Epithelial cell of prostate (primary cell): ENCODE data around the gene THAP3.

Experiments
- DNase-seq: peaks from one replicate; pipeline ENCODE4 v3.0.0-alpha.2; 2011; ENCODE audit warnings: low read depth, low spot score
- H3K27ac ChIP-seq: fragments of 450-650 bp; 2 replicates; pipeline ENCODE4 v1.5.1; 2017; ENCODE audit warnings: mild to moderate bottlenecking

The THAP3 gene

DNA sequence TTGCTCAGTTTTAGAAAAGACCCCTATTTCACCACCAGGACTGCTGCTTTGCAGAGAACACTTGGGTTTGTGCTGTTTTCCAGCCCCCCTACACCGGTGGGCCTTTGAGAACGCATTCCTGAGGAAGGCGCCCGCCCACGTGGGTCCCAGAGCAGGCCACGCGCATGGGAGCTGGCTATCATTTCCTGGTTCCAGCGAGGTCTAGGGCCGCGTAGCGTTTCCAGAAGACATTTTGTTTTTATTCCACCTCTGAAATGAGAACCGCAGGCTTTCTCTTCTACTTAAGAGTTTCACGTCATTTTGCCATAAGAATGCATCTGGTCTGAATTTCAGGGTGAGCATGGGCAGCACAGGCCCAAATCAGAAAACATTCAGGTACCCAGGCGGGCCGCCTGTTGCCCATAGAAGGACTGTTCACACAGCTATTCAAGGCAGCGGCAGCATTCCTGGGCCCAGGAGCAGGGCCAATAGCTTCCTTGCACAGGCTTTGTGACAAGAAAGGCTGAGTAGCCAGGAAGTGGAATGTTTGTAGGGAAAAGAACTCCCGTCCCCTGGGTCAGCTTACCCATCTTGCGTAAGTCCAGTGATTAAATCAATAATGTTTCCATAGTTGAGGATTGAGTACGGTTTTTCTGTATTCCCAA, 20.6 kb upstream of the THAP3 start:
- H3K27ac ChIP-seq, result peak overlapping the region; percentile 98
- no peak for DNase-seq

DNA sequence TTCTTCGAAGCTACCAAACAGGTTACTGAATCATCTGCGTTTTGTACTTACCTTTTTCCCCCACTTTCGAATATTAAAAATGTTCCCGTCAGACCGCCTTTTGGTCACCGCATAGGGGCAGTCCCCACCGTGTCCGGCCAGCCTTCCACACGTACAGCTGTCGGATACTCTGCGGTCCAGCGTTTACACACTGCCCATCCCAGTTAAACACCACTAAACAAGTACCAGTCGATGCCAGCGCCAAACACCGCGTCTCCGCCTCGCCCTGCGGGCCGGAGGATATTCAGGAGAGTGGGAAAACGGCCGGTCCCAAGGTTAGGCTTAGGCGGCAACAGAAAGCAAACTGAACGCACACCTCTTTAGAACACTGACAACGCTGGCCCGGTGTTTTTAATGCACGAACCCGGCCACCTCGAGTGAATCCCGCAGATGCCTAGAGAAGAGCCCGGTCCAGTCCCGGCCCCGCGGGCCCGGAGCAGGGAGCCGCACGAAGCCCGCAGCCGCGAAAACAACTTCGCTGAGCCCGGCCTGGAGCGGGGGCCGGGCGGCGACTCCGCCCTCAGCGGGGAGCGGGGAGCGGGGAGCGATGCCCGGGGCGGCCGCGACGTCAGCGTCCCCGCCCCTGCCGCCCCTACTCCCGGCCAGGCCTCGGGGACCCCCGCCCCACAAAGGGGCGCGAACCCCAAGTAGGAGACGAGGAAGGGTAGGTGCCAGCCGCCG, 11.9 kb upstream of the THAP3 start:
- no peak for DNase-seq

DNA sequence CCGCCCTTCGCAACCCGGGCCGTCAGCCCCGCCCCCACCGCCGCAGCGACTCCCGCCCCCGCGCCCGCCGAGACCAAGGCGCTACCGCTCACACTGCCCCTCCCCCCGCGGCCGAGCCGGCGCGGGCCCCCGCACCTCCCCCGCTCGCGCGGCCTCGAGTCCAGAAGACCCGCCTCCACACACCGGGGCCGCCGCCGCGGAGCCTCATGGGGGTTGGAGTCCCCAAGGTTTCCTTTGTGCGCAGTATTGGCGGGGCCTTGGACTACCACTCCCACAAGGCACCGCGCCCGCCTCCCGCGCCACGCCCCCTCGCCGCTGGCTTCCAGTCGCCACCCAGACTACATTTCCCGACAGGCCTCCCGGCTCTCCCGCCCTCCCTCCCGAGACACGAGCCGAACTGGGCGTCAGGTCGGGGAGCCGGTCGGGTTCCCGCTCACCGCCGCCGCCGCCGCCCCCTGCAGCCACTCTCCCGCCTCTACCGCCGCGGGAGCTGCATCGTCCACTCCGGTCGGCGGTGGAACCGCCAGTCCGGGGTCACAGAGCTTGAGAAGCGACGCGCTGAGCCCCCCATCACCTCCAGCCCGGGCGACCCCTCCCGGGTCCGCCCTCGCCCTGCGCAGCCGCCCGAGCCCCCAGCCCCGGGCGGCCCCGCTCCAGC, 11.2 kb upstream of the THAP3 start, which contains the start of gene PHF13:
Gene PHF13 (plus strand): TSS at position 371 of the 658 bp plus-strand sequence. CDS start 336 bp downstream, outside the sequence.
- peak within 1 kb of the TSS; percentile 87 for H3K27ac ChIP-seq
- peak; percentile 95 for DNase-seq

More for the DNA sequence above, 11.9 kb upstream of the THAP3 start:
- H3K27ac ChIP-seq, result peak overlapping the region; percentile 87

DNA sequence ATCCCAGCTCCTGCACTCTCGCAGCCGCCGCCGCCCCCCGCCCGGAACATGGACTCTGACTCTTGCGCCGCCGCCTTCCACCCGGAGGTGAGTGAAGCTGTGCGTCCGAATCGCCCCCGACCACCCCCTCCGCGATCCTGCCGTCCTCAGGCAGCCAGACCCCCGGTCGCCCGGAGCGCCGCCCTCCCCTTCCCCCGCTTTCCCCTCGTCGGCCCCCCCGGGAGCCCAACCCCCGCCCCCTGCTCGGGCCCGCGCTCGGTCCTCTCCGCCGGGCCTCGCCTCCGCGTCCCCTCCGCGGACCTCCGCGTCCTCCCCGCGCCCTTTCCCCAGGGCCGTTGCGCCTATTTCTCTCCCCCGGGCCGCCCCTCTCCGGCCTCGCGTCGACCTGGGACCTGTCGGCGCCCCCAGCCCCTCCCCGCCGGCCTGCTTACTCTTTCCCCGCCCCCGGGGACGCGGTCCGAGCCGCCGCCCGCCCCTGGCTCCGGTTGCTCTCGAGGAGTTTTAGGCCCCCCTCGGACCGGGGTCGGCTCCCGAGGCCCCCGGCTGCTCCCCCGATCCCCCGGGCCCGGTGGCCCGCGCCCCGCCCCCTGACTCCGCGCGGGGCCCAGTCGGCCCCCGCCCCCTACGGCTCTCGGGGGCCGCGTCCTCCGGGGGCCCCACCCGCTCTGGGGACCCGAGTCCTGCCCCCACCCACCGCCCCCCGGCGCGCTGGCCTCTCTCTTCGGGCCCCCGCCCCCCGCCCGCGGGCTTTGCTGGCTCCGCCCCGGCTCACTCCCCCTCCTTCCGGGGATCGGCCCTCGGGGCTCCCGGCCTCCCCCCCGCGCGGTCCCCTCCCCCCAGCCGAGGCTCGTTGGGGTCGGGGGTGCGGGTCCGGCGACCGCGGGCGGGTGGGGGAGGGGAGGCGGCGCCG, 10.4 kb upstream of the THAP3 start:
- peak overlapping the region; percentile 87 for H3K27ac ChIP-seq
- no peak for DNase-seq

DNA sequence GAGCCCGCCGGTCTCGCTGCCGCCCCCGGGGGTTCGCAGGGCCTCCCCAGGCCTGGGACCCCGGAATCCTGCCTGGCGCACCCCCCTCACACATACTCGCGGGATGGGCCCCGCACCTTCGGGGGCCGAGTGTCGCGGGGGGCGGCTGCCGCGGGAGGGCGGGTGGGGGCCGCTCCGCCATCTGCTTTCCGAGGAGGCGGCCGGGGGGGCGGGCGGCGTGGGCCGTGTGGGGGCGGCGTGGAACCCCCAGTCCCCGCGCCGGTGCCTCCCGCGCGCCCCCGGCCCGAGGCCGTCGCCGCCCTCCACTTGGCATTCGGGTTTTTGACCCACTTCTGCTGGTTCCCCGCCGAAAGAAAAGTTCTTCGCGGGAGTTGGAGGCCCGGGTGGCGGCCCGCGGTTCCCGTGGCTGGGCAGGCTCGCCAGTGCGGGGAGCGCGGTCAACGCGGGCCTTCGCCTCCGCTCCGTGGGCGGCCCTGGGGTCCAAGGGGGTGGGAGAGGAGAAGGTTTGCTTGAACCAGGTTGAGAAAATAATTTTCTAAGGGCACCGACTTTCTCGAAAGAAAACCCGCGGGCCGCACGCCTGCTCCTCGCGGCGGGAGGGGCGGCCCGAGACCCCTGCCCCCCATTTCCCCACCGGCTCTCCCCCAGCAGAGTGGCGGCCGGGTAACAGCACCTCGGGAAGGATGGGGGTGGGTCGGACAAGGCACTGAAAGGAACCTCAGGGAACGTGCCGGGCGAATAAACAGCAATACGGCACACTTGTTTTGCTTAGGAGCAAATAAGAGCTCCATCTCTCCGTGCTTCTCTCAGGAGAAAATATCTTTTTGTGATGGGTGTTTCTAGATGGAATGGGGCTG, 9.5 kb upstream of the THAP3 start:
- H3K27ac ChIP-seq, result peak overlapping the region; percentile 87
- no peak for DNase-seq

DNA sequence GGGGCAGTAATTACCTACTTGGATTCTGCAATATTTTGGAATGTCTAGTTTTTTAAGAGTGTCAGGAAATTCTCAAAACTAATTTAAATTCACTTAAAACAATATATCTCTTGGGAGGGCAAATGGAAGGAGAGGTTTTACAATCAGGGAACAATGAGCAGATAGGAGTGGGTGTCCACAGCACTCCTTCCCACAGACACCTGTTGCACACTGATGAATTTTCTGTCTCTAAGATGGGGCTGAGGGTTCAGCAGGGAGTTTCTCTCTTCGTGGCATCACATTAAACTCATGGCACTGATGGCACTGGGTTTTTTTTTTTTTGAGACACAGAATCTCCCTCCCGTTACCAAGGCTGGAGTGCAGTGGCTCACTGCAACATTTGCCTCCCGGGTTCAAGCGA, 5.6 kb upstream of the THAP3 start:
- H3K27ac ChIP-seq, result no peak overlapping the region
- no peak for DNase-seq

DNA sequence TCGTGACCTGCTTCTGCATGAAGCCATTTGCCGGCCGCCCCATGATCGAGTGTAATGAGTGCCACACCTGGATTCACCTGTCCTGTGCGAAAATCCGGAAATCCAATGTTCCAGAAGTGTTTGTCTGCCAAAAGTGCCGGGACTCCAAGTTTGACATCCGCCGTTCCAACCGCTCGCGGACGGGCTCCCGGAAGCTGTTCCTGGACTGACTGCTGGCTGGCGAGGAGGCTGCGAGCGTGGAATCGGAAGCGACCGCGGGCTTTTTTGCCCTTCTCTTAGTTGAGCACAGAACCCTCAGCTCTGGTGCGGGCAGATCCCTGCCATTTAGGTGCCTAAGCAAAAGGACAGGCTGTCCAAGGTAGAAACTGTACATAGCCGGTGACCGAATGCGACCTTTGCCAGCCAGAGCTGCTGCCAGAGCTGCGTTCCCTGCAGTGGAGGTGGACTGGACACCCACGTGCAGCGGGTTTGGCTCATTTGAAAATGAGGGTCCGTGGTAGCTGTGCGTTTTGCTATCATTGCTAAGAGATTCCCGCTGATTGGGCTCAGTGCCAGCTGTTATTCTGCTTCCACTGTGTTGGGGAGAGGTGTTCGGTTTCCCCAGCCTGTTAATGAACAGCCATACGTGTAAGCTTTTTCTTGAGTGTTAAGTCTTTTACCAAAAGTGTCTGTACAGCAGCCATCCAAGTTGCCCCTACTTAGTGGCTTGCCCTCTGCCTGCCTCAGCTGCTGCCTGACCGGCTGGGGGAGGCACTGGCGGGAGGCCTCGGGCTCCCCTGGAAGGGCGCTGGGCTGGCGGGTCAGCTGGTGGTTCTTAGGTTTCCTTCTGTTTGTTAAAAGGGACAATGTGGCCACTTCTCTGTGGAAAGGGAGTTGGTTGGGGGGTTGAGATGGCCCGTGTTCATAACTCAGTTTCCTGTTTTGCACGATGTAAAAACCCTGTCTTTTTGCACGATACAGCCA, 3.0 kb upstream of the THAP3 start:
- DNase-seq, result no peak
- H3K27ac ChIP-seq, result no peak overlapping the region

DNA sequence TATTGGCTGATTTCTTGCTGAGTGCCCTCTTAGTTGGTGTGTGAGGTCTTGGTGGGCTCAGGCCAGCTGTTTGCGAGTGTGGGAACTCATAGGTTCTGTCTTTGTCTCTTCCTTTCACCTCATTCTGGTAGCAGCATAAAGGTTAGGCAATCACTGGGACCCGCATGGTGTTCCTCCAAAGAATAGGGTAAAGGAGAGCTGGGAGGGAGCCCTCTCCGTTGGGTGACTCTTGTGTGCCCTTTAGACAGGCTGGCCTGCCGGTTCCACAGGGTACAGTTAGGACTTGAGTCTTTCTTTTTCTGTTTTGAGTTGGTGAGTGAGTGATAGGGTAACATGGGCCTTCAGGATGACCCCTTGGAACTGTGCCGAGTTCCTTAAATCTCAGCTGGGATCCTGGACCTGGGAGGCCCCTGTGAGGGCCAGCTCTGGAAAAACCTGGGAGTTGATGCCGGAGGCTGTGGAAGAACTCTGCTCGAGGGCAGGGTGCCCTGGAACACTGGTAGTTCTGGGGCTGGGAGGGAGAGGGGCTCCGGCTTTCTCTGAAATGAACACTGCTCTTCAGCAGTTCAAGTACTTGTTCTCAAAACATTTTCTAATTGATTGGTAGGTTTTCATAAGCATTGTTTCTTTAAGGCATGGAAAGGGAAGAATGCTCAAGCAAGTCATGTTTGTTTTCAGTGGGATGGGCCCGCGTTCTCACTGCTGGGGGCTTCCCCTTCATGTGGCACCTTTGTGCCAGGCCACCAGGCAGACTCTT, 2.1 kb upstream of the THAP3 start:
- peak overlapping the region; percentile 15 for H3K27ac ChIP-seq
- no peak for DNase-seq

DNA sequence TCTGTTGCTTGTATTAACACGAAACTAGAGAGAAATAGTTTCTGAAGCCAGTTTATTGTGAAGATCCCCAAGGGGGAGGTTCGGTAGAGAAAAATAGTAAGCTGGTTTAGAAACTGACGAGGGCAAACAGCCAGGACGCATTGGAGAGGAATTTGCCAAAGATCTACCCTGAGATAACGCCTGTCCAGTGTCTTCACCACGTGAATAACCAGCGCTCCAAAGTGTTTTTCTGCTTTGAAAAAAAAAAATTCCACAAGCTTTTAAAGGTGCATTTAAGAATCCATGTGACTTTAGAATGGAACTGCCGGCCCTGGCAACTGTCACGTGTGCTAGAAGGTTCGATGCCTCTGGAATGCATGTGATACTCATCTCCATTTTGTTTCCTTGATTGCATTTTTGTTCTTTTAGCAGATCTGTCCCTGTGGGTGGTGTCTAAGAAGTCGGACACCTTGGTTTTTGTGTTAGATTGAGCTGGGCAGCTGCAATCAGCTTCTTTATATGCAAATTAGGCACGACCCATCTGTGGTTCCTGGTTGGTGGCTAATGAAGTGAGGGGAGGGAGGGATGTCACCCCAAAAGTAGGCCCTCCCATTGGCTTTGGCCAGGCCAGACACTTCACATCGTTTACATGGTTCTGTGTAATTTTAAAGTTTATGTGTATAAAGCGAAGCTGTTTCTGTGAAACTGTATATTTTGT, 1.3 kb upstream of the THAP3 start:
- no peak for DNase-seq
- H3K27ac ChIP-seq, result peak overlapping the region; percentile 15

DNA sequence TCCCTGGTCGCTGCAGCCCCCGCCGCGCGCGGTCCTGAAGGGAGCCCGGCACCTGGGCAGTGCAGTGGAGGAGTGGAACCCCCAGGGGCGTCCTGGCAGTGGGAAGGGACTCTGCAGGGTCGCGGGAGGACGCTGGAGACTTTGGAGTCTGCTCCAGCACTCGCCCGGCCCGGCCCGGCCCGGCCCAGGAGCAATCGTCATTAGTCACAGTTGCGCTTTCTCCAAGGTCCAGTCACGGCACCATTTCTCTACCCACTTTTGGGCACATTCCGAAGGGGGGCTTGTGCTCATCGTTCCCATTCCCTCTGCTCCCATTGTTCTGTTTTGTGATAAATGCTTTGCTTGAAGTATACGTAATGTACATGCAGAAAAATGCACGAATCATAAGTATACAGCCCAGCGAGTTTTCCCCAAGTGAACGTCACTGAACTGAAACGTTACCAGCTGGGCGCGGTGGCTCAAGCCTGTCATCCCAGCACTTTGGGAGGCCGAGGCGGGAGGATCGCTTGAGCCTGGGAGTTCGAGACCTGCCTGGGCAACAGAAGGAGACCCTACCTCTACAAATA, 999 bp downstream of the THAP3 start:
- no peak for DNase-seq
- peak overlapping the region; percentile 67 for H3K27ac ChIP-seq

DNA sequence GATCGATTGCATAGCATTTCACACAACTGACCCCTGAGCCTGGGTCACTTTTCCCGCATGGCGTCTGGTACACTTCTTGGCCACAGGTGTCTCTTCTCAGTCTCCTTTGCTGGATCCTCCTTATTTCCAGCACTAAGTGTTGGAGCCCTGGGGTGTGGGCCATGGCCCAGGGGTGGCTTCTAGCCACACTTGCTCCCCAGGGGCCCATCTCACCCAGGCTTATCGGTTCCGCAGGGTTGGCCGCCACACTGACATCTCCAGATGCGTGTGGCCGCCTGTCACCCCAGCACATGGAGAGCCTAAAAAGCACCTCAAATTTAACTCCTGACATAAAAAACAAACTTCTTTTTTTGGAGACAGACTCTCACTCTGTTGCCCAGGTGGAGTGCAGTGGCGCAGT, 2.4 kb downstream of the THAP3 start:
- H3K27ac ChIP-seq, result no peak overlapping the region
- DNase-seq, result no peak

DNA sequence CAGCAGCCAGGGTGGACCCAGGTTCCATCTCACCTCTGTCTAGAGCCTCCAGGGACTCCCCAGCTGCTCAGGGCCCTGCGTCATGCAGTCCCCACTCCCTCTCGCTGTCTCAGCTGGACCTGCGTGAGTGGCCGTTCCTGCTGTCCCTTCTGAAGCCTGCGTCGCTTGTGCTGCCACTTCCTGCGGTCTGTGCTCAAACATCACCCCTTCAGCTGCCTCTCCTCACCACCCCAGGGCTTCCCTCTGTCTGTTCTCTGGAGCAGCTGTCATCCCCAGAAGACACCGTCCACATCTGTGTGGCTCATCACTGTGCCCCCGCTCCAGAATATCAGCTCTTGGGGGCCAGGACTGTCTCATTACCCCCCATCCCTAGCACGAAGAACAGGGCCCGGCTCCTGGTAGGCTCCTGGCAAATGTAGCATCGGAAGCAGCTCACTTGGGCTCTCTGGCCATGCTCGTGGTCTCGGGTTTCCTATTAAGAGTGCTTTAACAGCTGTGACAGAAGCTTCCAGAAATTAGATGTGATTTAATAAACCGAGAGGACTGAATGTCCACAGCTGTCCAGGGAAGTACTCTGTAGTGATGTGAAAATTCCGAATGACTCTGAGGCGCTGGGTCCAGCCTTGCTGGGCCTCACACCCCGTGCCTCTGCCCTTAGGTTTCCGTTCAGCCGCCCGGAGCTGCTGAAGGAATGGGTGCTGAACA, 3.3 kb downstream of the THAP3 start:
- no peak for DNase-seq
- no peak overlapping the region for H3K27ac ChIP-seq

DNA sequence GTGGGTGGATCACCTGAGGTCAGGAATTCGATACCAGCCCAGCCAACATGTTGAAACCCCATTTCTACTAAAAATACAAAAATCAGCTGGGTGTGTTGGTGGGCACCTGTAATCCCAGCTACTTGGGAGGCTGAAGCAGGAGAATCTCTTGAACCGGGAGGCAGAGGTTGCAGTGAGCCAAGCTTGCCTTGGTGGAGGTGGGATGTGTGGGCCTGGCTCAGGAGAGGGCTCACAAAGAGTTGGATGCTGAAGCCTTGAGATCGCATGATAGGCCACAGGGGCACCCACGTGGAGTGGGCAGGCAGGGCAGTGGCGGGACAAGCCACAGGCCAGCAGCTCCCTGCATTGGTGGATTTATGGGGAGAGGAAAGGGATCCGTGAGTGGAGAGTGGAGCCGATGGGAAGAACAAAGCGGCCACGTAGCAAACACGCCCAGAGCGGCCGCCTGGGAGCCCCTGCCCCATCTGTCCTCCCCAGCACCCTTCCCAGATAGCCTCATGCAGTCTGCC, 4.4 kb downstream of the THAP3 start:
- DNase-seq, result no peak
- no peak overlapping the region for H3K27ac ChIP-seq

DNA sequence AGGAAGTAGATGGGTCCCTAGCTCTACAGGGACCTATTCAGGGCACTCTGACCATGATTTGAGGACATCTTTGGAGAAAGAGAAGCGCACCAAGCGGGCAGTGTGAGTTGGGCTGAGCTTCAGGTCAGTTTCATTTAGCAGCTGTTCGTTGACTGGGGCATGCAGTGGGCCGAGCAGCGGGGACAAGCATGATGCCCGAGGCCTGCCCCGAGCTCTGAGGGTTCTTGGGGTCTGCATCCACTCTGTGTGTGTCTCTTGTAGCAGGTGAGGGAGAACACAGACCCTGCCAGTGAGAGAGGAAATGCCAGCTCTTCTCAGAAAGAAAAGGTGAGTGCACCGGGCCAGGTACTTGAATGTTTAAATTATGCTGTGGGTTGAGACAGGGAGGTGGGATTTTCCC, 5.4 kb downstream of the THAP3 start:
- H3K27ac ChIP-seq, result no peak overlapping the region
- no peak for DNase-seq

DNA sequence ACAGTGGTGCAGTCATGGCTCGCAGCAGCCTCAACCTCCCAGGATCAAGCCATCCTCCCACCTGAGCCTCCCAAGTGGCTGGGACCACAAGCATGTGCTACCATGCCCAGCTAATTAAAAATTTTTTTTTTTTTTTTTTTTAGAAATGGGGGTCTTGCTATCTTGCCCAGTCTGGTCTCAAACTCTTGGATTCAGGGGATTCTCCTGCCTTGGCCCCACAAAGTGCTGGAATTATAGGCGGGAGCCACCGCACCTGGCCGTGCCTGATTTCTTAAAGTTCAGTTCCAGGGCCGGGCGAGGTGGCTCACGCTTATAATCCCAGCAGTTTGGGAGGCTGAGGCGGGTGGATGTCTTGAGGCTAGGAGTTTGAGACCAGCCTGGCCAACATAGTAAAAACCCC, 6.4 kb downstream of the THAP3 start:
- no peak overlapping the region for H3K27ac ChIP-seq
- DNase-seq, result no peak
